ENCODE measurements around the gene PRKAG2. TPM values are rescaled to one million over a fixed set of nuclear protein-coding genes. Genes with fewer than 3 reads are reported as not detected.

Gene PRKAG2
- total and polyA plus RNA-seq, 4 donors = 3.6 to 25.1 (median 16.8) TPM

DNA sequence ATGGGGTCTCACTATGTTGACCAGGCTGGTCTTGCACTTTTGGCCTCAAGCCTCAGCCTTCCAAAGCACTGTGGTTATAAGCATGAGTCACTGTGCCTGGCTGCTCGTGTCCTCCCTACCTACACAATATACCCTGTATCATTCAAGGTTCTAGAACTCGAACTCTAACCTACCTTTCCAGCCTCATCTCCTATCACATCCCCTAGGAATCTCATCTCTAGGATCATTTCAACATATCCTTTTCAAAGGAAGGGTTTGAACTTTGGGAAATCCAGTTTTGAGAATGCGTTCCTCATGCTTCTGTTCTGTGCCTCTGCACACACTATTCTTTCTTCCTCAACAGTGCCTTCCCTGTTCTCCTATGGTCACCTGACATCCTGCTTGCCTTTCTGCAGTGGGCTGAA is 269.4 kb downstream of the PRKAG2 start:
- 89% methylated on average over 3 of the region's 3 CpGs for WGBS
- Histone ChIP-seq H3K4me1 (ENCODE audit: control insufficient read depth in 4 of 4, insufficient read depth in 4 of 4, low read length in 3 of 4) (no peaks in the 10 kb centered on the region), H3K4me3 (ENCODE audit: low read depth in 1 of 3, low read length in 3 of 3) (no peak overlapping the region), H3K27ac (ENCODE audit: low read depth in 1 of 2, low read length in 2 of 2) (no peak overlapping the region), H3K27me3 (ENCODE audit: control insufficient read depth in 4 of 4, insufficient read depth in 4 of 4, low read length in 3 of 4) (no peaks in the 10 kb centered on the region), H3K36me3 (ENCODE audit: control insufficient read depth in 4 of 4, insufficient read depth in 3 of 4, low read depth in 1 of 4, low read length in 3 of 4) (peaks cover 0 to 18% (median 10%) of the 10 kb centered on the region in 4 donors), H3K9me3 (ENCODE audit: control insufficient read depth in 4 of 4, low read length in 3 of 4) (no peaks in the 10 kb centered on the region), H3K9ac (ENCODE audit: low read depth in 1 of 2, low read length in 2 of 2) (no peak overlapping the region)
- DNase-seq (ENCODE audit: low spot score) = no peak
- no peak for TF ChIP-seq FOXA1 (IDR thresholded peaks at IDR 0.05)

DNA sequence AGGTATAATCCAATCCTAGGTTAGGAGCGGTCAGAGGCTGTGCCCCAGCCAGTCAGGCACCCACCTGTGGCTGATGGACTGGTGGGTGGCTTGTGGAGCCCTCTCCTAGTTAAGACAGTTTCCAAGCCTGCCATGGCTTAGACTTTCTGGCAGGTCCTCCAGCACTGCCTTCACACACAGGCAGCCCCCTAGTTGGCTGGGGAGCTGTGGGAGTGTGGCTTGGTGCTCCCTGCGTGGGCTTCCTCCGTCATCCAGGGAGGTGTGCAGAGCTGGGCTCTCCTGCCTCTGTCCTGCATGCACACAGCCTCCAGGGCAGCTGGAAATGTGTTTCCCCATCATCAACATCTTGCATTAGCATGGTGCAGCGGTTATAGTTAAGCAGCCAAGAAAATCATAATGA is 273.0 kb downstream of the PRKAG2 start:
- H3K9ac ChIP-seq (ENCODE audit: low read depth in 1 of 2, low read length in 2 of 2) = no peak overlapping the region
- H3K9me3 ChIP-seq (ENCODE audit: control insufficient read depth in 4 of 4, low read length in 3 of 4) = no peaks in the 10 kb centered on the region
- no peak overlapping the region for H3K27ac ChIP-seq (ENCODE audit: low read depth in 1 of 2, low read length in 2 of 2)
- peaks cover 0 to 11% (median 6%) of the 10 kb centered on the region in 4 donors for H3K36me3 ChIP-seq (ENCODE audit: control insufficient read depth in 4 of 4, insufficient read depth in 3 of 4, low read depth in 1 of 4, low read length in 3 of 4)
- 87% methylated on average over 4 of the region's 4 CpGs for WGBS
- DNase-seq (ENCODE audit: low spot score) = no peak
- no peaks in the 10 kb centered on the region for H3K4me1 ChIP-seq (ENCODE audit: control insufficient read depth in 4 of 4, insufficient read depth in 4 of 4, low read length in 3 of 4)
- TF ChIP-seq NR2F2 (IDR thresholded peaks at IDR 0.05) (no peak), YY1 (IDR thresholded peaks at IDR 0.05) (no peak), HNF4G (IDR thresholded peaks at IDR 0.05) (no peak), SP1 (IDR thresholded peaks at IDR 0.05) (no peak)
- TF ChIP-seq, protein P1, sequence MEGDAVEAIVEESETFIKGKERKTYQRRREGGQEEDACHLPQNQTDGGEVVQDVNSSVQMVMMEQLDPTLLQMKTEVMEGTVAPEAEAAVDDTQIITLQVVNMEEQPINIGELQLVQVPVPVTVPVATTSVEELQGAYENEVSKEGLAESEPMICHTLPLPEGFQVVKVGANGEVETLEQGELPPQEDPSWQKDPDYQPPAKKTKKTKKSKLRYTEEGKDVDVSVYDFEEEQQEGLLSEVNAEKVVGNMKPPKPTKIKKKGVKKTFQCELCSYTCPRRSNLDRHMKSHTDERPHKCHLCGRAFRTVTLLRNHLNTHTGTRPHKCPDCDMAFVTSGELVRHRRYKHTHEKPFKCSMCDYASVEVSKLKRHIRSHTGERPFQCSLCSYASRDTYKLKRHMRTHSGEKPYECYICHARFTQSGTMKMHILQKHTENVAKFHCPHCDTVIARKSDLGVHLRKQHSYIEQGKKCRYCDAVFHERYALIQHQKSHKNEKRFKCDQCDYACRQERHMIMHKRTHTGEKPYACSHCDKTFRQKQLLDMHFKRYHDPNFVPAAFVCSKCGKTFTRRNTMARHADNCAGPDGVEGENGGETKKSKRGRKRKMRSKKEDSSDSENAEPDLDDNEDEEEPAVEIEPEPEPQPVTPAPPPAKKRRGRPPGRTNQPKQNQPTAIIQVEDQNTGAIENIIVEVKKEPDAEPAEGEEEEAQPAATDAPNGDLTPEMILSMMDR (IDR thresholded peaks at IDR 0.05; ENCODE audit: low read depth, low read length, missing input control) = no peak
- TF ChIP-seq, protein P2, sequence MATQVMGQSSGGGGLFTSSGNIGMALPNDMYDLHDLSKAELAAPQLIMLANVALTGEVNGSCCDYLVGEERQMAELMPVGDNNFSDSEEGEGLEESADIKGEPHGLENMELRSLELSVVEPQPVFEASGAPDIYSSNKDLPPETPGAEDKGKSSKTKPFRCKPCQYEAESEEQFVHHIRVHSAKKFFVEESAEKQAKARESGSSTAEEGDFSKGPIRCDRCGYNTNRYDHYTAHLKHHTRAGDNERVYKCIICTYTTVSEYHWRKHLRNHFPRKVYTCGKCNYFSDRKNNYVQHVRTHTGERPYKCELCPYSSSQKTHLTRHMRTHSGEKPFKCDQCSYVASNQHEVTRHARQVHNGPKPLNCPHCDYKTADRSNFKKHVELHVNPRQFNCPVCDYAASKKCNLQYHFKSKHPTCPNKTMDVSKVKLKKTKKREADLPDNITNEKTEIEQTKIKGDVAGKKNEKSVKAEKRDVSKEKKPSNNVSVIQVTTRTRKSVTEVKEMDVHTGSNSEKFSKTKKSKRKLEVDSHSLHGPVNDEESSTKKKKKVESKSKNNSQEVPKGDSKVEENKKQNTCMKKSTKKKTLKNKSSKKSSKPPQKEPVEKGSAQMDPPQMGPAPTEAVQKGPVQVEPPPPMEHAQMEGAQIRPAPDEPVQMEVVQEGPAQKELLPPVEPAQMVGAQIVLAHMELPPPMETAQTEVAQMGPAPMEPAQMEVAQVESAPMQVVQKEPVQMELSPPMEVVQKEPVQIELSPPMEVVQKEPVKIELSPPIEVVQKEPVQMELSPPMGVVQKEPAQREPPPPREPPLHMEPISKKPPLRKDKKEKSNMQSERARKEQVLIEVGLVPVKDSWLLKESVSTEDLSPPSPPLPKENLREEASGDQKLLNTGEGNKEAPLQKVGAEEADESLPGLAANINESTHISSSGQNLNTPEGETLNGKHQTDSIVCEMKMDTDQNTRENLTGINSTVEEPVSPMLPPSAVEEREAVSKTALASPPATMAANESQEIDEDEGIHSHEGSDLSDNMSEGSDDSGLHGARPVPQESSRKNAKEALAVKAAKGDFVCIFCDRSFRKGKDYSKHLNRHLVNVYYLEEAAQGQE (IDR thresholded peaks at IDR 0.05) = no peak
- TF ChIP-seq, protein P3, sequence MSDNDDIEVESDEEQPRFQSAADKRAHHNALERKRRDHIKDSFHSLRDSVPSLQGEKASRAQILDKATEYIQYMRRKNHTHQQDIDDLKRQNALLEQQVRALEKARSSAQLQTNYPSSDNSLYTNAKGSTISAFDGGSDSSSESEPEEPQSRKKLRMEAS (IDR thresholded peaks at IDR 0.05) = no peak
- H3K4me3 ChIP-seq (ENCODE audit: low read depth in 1 of 3, low read length in 3 of 3) = no peak overlapping the region
- no peaks in the 10 kb centered on the region for H3K27me3 ChIP-seq (ENCODE audit: control insufficient read depth in 4 of 4, insufficient read depth in 4 of 4, low read length in 3 of 4)

DNA sequence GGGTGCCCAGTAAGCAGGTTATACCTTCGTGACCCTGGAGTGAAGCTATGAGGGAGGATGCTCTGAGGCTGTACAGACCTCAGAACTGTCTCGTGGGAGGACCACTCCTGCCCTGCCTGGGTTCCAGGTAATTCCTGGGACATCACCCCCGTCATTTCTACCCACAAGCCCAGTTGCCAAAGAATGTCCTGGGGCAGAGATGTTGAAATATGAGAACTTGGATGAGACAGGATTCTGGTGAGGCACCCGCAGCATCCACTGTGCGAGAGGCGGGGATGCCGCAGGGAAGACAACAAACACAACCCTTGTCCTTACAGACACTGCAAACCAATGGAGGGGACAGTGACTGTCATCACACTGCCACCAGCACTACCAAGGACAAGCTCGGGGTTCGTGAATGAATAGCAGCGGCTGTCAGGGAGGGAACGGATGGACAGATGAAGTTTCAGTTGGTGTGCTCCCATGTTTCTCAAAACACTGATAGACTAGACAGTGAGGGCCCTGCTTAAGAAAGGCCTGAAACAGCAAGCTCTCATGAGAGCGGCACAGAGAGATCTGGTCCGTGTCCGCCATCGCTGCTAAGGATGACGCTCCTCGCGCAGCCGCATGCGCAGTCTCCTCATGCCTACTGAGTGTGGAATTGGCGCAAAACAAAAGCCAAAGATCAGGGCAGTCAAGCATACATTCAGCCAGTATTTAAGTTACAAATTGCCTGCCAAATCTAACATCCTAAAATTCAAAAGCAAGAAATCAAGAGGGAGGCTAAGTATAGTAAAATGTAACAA is 275.2 kb downstream of the PRKAG2 start:
- Histone ChIP-seq H3K9me3 (ENCODE audit: control insufficient read depth in 4 of 4, low read length in 3 of 4) (no peaks in the 10 kb centered on the region), H3K4me1 (ENCODE audit: control insufficient read depth in 4 of 4, insufficient read depth in 4 of 4, low read length in 3 of 4) (no peaks in the 10 kb centered on the region), H3K4me3 (ENCODE audit: low read depth in 1 of 3, low read length in 3 of 3) (no peak overlapping the region), H3K36me3 (ENCODE audit: control insufficient read depth in 4 of 4, insufficient read depth in 3 of 4, low read depth in 1 of 4, low read length in 3 of 4) (peaks cover 0 to 11% (median 6%) of the 10 kb centered on the region in 4 donors), H3K27me3 (ENCODE audit: control insufficient read depth in 4 of 4, insufficient read depth in 4 of 4, low read length in 3 of 4) (no peaks in the 10 kb centered on the region), H3K9ac (ENCODE audit: low read depth in 1 of 2, low read length in 2 of 2) (no peak overlapping the region), H3K27ac (ENCODE audit: low read depth in 1 of 2, low read length in 2 of 2) (no peak overlapping the region)
- DNase-seq (ENCODE audit: low spot score) = no peak
- WGBS = 96% methylated on average over 21 of the region's 21 CpGs
- TF ChIP-seq, protein P4, sequence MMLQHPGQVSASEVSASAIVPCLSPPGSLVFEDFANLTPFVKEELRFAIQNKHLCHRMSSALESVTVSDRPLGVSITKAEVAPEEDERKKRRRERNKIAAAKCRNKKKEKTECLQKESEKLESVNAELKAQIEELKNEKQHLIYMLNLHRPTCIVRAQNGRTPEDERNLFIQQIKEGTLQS (IDR thresholded peaks at IDR 0.05) = no peak
- TF ChIP-seq, protein P3 (IDR thresholded peaks at IDR 0.05) = no peak
- TF ChIP-seq RAD21 (IDR thresholded peaks at IDR 0.05) = no peak
- no peak for TF ChIP-seq YY1 (IDR thresholded peaks at IDR 0.05)
- TF ChIP-seq RXRA (IDR thresholded peaks at IDR 0.05) = no peak
- TF ChIP-seq, protein P5, sequence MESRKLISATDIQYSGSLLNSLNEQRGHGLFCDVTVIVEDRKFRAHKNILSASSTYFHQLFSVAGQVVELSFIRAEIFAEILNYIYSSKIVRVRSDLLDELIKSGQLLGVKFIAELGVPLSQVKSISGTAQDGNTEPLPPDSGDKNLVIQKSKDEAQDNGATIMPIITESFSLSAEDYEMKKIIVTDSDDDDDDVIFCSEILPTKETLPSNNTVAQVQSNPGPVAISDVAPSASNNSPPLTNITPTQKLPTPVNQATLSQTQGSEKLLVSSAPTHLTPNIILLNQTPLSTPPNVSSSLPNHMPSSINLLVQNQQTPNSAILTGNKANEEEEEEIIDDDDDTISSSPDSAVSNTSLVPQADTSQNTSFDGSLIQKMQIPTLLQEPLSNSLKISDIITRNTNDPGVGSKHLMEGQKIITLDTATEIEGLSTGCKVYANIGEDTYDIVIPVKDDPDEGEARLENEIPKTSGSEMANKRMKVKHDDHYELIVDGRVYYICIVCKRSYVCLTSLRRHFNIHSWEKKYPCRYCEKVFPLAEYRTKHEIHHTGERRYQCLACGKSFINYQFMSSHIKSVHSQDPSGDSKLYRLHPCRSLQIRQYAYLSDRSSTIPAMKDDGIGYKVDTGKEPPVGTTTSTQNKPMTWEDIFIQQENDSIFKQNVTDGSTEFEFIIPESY (IDR thresholded peaks at IDR 0.05) = no peak
- no peak for TF ChIP-seq SP1 (IDR thresholded peaks at IDR 0.05)
- TF ChIP-seq NR2F2 (IDR thresholded peaks at IDR 0.05) = no peak
- no peak for TF ChIP-seq GABPA (IDR thresholded peaks at IDR 0.05 in 1 of 2, conservative IDR thresholded peaks at IDR 0.05 in 1 of 2)
- no peak for TF ChIP-seq EGR1 (IDR thresholded peaks at IDR 0.05; ENCODE audit: low read depth in 2 of 2)
- TF ChIP-seq JUND (IDR thresholded peaks at IDR 0.05) = no peak
- TF ChIP-seq TAF1 (conservative IDR thresholded peaks at IDR 0.05) = no peak
- no peak for TF ChIP-seq HNF4A (conservative IDR thresholded peaks at IDR 0.05)
- TF ChIP-seq HNF4G (IDR thresholded peaks at IDR 0.05) = no peak
